Hindlimb muscle (tissue), 1 donor: ENCODE measurements around the gene PARD3. TPM values are rescaled to one million over a fixed set of nuclear protein-coding genes. Genes with fewer than 3 reads are reported as not detected.
A peak's percentile ranks its signal among the peaks of the same experiment; 100 is the strongest.
"Not testable (repeated sequence)": the region's sequence is repeated elsewhere in the genome, so short reads cannot be mapped to it uniquely, and the experiment has no call there.

ENCODE experiments used
- DNase-seq: peaks from one replicate; pipeline ENCODE4 v3.0.0-alpha.2; 2013
- polyA plus RNA-seq: library from polyadenylated mRNA; unstranded; fragments of 120-200 nt; gene quantifications from one replicate; pipeline ENCODE4 v1.2.1, GENCODE V29; 2013; ENCODE audit not compliant: insufficient read length

PARD3 gene
- 40.7 TPM for polyA plus RNA-seq

GRCh38 chr10:34815185-34816084, at the start of gene PARD3:
Gene PARD3, minus strand, starts transcription at chr10:34815296. Its CDS starts 301 bp downstream, at chr10:34814995.
- DNase-seq, result peak; percentile 81

GRCh38 chr10:34864149-34865067, 49.3 kb upstream of the PARD3 start:
- DNase-seq, result no peak

GRCh38 chr10:34862892-34863291, 47.8 kb upstream of the PARD3 start:
- no peak for DNase-seq

DNA sequence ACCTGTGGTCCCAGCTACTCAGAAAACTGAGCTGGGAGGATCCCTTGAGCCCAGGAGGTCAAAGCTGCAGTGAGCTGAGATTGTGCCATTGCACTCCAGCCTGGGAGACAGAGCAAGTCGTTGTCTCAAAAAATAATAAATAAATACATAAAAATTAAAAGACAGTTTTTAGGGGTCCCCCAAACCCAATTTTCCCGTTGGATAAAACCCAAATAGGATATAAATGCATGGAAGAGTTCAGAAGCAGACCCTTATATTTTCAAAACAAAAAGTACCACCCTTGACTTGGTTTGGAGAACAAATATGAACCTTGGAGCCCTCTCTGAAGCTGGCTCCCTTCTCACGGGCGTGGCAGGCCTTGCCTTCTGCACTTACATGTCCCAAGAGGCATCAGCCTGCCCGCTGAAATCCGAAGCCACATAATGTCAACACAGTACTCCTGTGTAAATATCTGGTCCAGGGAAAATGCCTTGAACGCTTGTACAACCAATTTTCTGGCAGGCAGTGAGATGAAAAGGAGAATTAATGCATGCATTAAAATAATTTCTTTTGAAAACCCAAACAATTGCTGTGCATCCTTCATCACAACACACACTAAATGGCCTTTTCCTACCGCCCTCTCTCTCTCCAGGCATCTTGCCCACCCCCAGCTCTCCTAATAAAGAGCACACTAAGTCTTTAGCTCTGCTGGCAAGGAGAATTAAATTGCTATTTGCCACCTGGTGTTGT, 46.4 kb upstream of the PARD3 start:
- DNase-seq, result no peak

DNA sequence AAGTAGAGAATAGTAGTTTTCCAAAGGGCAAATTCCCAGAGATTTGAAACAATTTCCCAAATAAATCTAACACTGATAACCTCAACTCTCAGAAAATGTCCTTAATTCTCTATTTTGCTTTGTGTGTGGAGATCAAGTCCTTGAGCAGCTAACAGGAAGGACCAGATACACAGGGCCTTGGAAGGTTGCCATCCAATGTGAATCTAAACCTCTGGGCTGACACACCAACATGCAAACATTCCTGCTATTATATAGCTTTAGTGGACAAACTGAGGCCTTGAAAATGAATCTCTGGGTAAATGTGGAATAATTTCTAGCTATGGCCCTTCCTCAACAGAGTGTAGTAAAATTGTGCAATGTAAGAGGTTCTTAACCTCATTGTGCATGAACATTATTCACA, 44.1 kb upstream of the PARD3 start:
- DNase-seq, result no peak

DNA sequence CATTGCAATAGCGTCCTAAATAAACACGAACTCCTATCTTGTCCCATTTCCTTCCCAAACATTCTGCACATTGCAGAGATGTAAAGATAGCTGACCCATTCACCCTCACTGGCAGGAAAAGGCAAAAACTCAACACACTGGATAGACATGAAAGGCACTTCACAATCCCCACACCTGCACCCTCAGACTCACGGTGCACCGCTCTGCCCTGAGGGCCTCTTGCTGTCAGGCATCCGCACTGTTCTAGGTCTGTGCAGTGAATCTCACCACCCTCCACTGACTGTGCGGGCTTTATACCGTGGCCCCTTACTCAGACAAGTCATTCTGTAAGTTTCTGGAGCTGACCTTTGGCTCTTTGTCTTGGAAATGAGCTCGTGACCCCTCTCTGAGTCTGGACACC, 42.9 kb upstream of the PARD3 start:
- no peak for DNase-seq

GRCh38 chr10:34854147-34854601, 39.1 kb upstream of the PARD3 start:
- DNase-seq, result peak; percentile 44

DNA sequence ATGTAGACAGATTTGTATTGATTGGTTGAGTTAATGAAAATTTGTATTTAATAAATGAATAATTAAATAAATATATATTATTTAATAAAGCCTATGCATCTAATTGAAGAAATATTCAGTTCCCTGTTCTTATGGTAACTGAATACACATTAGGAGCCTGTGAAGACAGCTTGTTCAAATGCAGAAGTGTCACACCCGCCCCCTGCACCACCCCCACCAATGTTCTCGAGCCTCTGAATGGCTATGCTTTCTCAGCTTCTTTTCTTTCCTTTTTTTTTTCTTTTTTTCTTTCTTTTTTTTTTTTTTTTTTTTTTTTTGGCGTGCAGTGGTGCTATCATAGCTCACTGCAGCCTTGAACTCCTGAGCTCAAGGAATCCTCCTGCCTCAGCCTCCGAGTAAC, 38.3 kb upstream of the PARD3 start:
- no peak for DNase-seq

DNA sequence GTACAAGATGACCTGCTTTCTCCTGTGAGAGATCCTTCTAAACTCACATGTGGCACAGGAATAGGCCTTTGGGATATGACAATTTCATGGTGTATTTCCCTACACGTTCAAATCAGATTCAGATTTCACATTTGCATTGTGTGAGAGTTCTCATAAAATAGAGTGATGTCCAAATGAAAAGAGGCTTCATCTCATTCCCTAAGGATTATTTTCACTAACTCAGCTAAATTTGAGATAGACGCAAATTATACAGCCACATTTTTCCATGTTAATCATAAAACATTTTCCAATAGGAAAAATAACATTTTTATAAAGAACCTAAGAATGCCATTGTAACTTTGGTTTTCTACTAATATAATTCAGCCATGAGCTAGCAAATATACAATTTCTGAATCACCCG, 35.5 kb upstream of the PARD3 start:
- DNase-seq, result no peak

GRCh38 chr10:34850036-34850435, 34.9 kb upstream of the PARD3 start:
- DNase-seq, result no peak

- DNase-seq, result peak; percentile 48
These were observed 30.0 kb upstream of the PARD3 start for GRCh38 chr10:34845070-34845469.

DNA sequence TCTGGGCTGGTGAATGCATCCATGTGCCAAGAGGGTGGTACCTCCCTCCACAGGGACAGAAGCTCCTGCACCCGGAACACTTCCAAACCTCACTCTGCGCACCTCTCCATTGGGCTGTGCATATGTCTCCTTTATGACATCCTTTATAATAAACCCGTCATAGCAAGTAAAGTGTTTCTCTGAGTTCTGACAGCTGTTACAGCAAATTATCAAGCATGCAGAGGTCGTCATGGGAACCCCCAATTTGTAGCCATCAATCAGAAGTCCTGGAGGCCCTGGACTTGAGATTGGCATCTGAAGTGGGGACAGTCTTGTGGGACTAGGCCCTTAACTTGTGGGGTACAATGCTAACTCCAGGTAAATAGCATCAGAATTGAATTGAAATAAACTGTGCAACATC, 29.4 kb upstream of the PARD3 start:
- no peak for DNase-seq

- not testable (repeated sequence) for DNase-seq
These were observed 28.4 kb upstream of the PARD3 start for GRCh38 chr10:34843470-34843869.

DNA sequence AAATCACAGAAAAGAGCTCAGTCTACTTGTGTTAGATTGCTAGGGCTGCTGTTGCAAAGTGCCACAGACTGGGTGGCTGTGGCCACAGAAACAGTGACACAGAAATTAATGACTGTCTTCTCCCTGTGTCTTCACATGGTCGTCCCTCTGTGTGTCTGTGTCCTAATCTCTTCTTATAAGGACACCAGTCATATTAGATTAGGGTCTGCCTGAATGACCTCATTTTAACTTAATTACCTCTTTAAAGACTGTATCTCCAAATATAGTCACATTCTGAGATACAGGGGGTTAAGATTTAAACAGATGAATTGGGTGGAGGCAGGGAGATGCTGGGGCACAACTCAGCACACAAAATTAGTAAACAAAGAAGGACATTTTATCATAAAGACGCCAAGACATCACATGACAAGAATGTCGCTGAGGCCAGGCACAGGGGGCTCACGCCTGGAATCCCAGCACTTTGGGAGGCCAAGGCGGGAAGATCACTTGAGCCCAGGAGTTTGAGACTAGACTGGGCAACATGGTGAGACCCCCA, 23.3 kb upstream of the PARD3 start:
- no peak for DNase-seq

DNA sequence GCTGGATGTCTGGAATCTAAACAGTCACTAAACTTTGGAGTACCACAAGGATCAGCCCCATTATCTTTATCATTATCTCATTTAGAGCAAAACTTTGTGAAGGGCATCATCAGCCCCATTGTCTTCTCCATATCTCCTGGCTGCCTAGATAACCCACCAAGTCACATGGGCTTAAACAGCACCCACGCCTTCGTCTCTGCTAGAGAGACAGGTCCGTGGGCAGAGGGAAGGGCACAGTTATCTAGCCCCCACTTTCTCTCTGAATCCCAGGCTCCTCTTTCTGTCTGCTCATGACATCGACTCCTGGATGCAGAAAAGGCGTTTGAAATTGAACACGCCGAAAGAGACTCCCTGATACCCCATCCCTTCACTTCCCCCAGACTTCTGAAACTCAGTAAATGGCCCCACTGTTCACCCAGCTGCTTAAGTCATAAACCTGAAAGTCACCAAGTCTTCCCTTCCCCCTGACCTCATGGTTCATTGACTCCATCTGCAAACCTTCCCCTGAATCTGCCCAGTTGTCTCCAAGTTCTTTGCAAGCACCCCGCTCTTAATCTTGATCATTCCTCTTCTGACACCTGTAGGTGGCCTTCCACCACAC, 20.9 kb upstream of the PARD3 start:
- DNase-seq, result no peak

DNA sequence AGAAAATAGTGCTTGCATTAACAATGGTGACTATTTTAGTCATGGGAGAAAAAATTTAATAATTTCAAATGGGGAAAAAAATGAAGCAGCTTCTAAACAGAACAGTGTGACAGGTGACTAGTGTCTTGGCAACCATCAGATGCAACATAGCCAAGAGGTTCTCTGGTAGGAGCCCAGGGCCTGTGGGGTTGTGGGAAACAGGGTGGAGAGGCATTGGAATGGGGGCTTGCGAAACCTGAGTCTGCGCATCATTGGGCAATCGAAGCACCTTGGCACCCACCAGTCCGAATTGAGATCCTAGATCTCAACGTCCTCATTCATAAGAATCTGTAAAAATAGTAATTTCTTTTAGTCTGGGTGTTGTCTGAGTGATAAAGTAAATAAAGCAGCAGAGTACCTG, 19.2 kb upstream of the PARD3 start:
- DNase-seq, result no peak

DNA sequence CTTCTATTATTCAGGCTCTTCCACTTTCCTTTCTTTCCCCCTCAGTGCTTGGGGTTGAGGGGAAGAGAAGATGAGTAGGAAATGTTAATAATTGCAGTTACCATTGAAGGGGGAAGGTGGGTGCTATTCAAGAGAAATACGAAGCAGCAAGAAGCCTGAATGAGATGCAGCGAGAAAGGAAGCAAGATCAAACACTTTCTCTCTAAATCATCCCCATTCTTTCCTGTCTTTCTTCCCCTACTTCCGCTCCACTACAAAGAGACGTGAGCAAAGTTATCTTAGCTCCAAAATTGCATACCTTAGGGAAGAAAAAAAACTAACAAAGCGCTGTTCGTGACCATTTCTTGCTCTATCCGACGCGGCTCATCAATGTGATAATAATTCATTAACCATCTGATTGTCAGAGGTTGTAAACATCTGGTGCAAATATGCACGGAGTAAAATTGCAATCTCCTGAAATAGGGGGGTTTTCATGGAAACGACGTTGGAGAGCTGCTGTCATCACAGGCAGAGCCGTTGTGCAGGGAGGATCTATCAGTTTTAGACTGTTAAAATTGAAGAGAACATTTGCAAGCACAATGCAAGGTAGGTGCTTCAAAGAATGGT, 15.2 kb upstream of the PARD3 start:
- DNase-seq, result no peak

DNA sequence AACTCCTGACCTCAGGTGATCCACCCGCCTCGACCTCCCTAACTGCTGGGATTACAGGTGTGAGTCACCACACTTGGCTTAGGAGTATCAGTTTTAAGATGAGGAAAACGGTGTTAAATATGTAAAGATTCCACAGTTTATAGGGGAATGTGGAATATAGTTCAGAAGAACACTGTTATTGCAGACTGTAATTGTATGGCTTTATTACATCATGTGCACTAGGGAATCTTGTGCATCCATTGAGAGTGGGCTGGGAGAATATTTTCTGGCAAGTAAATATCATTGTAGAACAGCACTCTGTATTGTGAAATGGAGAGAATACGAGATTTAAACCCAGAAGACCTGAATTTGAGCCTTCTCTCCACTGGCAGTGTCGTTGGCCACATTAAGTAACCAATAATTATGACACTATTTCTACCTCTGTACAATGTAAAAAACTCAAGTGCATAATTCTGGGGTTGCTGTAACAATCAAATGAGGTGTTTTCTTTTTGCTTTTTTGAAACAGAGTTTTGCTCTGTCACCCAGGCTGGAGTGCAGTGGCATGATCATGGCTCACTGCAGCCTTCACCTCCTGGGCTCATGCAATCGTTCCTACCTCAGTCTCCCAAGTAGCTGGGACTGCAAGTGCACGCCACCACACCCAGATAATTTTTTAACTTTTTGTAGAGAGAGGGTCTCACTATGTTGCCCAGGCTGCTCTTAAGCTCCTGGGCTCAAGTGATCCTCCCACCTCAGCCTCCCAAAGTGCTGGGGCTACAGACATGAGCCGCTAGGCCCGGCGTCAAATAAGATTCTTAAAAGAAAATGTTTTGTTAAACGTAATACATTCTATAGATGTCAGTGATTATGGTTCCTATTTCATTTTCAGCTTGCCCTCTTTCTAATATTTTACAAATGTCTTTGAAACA, 12.0 kb upstream of the PARD3 start:
- no peak for DNase-seq

GRCh38 chr10:34826221-34826620, 11.1 kb upstream of the PARD3 start:
- DNase-seq, result no peak

GRCh38 chr10:34825414-34825813, 10.3 kb upstream of the PARD3 start:
- DNase-seq, result no peak
